Measurements from ENCODE around the gene CNTNAP2.

Gene CNTNAP2

DNA sequence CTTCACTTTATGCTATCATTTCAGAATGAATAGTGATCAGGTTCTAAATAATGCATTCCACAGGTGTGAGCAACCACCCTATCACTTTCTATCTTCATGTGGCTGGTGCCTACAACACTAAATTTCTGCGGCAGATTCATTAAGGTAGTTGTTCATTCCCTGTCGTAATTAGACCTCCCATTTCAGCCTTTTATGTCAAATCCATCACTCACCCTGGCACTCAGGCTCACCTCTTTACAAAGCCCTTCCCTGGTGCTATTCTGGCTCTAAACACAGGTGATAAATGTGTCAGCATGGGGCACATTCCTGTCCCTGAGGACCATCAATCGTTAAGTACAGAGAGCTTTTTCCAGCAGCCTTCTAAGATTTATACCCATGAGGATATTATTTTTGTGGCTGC lies 2173.9 kb downstream of the CNTNAP2 start:
- no peak for TF ChIP-seq GATA2 (IDR thresholded peaks at IDR 0.05; ENCODE audit: low read depth, low read length)
- TF ChIP-seq GATA3 (IDR thresholded peaks at IDR 0.05; ENCODE audit: low read depth, low read length) = no peak

DNA sequence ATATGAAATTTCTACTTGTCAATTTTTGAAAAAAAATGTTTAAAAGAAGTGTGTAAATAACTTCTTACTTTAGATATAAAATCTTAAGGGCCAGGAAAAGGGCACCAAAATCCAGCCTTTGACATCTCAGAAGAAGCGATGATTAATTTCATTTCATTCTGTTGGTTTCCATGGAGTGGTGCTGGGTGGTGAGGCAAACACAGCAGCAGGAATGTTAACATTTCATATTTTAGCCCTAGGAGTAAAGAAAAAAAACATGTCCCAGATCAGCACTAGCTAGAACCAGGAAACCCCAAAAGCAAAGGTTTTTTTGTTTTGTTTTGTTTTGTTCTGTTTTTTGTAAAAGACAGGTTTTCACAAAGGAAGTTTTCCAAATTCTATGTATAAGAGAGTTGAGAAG lies 2175.2 kb downstream of the CNTNAP2 start:
- TF ChIP-seq GATA2 (IDR thresholded peaks at IDR 0.05; ENCODE audit: low read depth, low read length) = no peak
- TF ChIP-seq GATA3 (IDR thresholded peaks at IDR 0.05; ENCODE audit: low read depth, low read length) = no peak

DNA sequence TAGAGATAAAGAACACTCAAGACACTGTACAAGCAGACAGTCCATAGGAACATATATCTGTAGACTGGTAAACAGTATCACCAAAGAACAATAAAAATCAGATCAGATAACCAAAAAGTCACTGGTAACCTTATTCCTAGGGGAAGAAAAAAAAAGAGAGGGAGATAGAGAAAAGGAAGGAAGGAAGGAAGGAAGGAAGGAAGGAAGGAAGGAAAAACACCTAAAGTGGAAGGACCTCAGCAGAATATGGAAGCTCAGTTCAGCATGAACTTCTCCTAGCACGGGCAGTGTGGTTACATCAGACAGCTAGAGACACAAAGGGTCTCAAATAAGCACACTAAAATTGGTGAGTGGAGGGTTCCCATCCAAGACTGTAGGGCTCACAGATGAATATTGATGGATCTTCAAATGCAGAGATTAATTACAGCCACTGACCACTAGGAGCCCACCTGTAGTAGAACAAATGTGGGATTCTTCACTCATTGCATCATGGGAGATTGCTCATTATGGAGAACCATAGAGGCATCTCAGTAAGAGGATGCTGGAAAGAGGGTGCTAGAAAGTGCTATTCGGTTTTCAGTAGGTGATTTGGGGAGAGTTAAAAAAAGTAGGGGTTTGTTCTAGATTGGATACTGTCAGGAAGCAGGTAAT lies 2180.5 kb downstream of the CNTNAP2 start:
- no peak for TF ChIP-seq GATA2 (IDR thresholded peaks at IDR 0.05; ENCODE audit: low read depth, low read length)
- TF ChIP-seq GATA3 (IDR thresholded peaks at IDR 0.05; ENCODE audit: low read depth, low read length) = no peak

DNA sequence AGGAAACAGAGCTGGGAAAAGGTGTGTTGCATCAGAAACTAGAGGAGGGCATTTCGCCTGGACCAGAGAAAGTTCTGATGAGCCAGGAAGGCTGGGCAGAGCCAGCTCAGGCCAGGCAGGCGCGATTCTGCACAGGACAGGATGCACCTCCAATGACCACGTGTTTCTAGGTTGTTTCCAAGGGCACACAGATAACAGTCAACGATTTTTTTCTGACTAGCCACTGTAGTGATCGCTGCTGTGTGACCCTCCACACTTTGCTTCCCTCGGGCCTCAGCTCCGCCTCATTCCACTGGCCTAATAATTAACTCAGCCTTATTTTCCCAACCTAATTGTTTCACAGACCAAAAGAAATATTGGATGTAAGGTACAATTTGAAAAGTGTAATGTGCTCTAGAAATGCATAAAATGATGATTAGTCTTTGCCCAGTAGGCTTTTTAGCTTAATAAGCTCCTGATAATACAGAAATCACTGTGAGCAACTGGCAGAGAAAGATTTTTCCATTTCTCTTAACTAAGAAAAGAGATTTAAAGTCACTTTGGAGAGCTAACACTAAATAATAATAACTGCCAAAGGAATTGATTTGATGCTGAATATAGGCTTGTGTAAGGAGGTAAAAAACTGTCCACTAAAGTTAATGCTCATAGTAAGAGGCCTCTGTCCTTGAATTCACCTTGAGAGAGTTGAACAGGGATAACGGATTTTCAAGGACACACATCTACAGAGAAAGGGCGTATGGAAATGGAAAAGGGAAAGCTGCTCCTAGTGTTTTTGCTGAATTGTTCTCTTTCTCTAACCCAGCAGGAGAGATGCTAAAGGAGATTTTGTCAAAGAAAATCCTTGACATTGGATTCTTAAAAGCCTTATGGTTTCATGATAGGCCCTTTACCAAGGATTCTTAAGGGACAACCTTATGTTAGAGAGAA lies 2183.0 kb downstream of the CNTNAP2 start:
- no peak for TF ChIP-seq GATA3 (IDR thresholded peaks at IDR 0.05; ENCODE audit: low read depth, low read length)
- no peak for TF ChIP-seq GATA2 (IDR thresholded peaks at IDR 0.05; ENCODE audit: low read depth, low read length)

DNA sequence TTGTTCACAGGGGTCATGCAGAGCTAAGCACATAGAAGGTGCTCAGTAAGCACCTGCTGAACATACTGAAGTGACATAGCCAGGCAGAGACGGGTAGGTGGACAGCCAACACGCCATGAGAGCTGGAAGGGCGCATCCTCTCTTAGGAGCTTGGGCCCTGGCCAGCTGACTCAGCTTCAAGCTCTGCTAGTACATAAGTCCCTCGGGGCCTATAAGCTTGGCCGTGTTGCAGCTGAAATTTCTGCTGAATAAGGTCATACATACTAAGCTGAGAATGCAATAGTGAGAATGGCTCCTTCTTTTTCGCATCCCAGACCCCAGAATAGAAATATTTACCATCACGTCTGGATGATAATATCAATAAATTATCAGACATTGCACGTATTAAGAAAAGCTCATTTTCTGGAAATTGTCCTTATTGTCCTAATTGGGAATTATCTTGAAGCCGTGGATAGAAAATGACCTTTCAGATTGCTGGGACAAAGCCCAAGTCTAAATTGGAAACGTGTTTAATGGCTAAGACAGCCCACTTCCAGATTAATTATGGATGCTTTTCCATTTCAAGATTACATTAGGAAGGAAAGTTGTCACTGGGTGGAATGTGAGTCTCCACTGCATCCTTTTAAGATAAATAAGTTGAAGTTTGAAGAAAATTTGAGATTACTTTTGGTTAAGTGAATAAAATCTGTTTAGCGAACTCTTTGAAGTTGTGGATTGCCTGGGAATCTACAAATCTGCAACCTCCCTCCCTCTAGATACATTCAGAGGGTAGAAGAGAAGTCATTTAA lies 2186.9 kb downstream of the CNTNAP2 start:
- no peak for TF ChIP-seq GATA3 (IDR thresholded peaks at IDR 0.05; ENCODE audit: low read depth, low read length)
- no peak for TF ChIP-seq GATA2 (IDR thresholded peaks at IDR 0.05; ENCODE audit: low read depth, low read length)

DNA sequence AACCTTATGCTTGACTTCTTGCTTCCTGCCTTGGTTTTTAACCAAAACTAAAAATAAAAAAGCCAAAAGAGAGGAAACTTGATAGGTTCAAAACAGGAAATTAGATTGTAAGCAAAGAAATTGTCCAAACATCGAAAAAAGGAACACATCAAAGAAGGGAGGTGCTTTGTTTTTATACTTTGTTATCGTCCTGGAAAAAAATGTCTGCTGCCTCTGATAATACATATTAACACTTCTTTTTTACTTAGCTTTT lies 2187.4 kb downstream of the CNTNAP2 start:
- TF ChIP-seq GATA2 (IDR thresholded peaks at IDR 0.05; ENCODE audit: low read depth, low read length) (no peak), GATA3 (IDR thresholded peaks at IDR 0.05; ENCODE audit: low read depth, low read length) (no peak)

DNA sequence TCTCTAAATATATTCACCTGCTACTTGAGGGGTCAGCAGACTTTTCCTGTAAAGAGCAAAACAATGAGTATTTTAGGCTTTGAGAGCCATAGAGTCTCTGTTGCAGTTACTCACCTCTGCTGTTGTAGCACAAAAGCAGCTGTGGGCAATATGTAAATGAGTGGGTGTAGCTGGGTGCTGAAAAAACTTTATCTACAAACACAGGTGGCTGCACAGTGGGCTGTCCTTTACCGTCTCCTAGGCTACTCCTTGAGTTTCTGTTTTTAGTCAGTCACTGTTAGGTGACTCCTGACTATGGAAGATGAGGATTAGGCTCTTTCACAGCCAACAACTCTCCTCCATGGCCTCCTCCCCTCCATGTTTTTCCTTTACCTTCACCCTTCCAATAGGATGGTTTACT lies 2187.9 kb downstream of the CNTNAP2 start:
- TF ChIP-seq GATA2 (IDR thresholded peaks at IDR 0.05; ENCODE audit: low read depth, low read length) = no peak
- TF ChIP-seq GATA3 (IDR thresholded peaks at IDR 0.05; ENCODE audit: low read depth, low read length) = no peak

DNA sequence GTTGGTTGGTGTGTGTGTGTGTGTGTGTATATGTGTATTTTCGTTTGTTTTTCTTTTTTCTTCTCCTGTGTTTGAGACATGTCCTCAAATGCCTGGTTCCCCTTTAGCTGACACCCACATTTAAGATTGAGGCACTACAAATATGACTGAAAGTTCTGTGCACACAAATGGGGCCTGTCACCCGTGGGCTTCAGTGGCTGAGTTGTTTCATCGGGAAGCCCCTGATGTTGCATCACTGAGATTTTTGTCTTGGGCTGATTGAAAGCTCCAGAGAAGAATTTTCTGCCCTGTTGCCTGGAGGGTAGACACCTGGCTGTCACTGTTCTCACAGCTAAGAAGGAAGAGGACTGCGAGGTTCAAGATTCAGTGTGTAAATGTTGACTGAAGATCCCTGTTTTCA lies 2190.2 kb downstream of the CNTNAP2 start:
- TF ChIP-seq GATA2 (IDR thresholded peaks at IDR 0.05; ENCODE audit: low read depth, low read length) = no peak
- no peak for TF ChIP-seq GATA3 (IDR thresholded peaks at IDR 0.05; ENCODE audit: low read depth, low read length)

DNA sequence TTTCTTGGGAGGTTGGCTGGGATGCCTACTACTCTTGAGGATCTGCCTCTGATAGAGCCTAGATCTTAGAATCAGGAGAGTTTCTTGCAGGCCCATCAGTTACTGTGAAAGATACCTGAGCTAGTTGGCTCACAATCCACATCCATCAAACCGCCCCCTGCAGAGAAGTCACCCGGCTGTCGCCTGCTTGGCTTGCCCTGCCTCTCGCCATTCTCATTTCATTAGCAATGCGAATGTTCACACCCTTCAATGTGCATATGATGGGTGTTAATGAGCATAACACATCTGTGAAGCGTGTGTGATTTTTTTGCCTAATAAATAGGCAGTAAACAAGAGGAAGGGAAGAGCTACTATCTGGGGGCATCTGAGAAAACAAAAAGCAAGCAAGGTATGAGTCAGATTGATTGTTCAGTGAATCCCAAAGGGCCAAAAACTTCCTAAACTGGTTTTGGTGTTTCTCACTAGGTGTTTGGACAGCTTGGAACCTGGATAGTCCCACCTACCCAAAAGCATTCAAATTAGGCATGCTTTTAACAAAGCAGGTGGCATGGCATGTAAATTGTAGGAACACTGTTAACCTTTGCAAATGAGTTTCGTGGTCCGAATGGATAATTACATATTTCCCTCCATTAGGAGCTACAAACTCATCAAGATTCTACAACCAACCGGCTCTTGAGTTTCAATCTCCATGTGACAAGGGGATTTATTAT lies 2201.7 kb downstream of the CNTNAP2 start:
- no peak for TF ChIP-seq GATA3 (IDR thresholded peaks at IDR 0.05; ENCODE audit: low read depth, low read length)
- TF ChIP-seq GATA2 (IDR thresholded peaks at IDR 0.05; ENCODE audit: low read depth, low read length) = no peak

DNA sequence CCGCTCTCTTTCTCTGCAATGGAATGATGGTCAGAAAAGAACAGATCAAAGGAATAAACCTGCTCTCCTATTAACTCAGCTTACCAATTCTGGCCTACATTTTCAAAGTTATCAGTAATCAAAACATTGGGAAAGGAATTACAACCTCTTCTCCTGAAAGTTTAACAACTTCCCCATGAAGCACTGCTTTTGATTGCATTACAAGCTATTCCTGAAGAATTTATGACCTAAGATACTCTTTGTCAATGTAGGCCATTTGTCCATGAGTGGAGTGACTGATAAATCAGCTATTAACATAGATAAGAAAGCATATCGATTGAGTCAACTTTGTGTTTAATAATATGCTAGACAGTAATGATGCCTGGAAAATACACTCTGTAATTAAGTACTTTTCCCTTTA lies 2202.2 kb downstream of the CNTNAP2 start:
- TF ChIP-seq GATA3 (IDR thresholded peaks at IDR 0.05; ENCODE audit: low read depth, low read length) (no peak), GATA2 (IDR thresholded peaks at IDR 0.05; ENCODE audit: low read depth, low read length) (no peak)

DNA sequence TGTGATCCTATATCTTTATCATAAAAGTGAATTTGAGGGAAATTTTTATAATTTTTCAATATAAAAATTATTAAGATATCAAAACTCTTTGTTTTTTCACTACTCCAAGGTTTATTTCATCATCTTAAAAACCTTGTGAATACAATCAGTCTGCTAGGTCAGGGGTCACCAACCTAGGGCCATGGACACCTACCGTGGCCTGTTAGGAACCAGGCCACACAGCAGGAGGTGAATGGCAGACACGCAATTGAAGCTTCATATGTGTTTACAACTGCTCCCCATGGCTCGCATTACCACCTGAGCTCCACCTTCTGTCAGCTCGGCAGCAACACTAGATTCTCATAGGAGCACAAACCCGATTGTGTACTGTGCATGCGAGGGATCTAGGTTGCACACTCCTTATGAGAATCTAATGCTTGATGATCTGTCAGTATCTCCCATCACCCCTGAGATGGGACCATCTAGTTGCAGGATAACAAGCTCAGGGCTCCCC lies 2202.8 kb downstream of the CNTNAP2 start:
- TF ChIP-seq GATA2 (IDR thresholded peaks at IDR 0.05; ENCODE audit: low read depth, low read length) (no peak), GATA3 (IDR thresholded peaks at IDR 0.05; ENCODE audit: low read depth, low read length) (no peak)

DNA sequence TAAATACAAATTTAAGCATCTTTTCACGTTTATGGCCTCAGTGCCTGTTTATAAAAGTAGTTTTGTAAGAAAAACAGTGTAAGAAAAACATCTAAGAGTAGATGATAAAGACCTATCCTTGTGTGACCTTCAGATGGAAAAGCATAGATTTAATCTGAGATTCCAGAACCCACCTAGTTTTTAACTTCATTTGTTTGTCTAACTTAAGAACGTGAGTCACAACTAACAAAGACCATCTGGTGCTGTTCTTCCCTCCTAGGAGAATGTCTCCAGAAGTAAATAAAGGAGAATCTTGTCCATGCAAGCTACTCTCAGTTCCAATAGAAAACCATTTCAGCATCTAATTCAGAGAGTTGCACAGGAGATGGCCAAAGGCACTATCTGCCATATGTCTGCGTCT lies 2208.6 kb downstream of the CNTNAP2 start:
- TF ChIP-seq GATA2 (IDR thresholded peaks at IDR 0.05; ENCODE audit: low read depth, low read length) = no peak
- TF ChIP-seq GATA3 (IDR thresholded peaks at IDR 0.05; ENCODE audit: low read depth, low read length) = no peak

DNA sequence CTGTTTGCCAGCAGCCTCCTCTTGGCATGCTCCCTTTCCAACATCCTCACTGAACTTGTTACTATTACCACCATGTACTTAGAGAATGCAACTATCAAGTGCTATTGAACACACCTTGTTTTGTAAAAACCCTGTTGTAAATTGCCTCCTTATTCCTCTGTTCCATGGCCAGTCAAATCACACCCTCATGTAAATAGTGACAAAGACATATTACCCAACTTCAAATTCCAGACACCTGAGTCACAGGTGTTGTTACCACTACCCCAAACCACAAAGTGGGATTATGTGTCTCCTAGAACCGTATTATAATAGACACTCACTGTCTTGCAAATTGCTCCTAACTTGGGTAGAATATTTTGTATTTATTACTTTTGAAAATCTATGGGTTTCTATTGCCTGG lies 2210.8 kb downstream of the CNTNAP2 start:
- TF ChIP-seq GATA3 (IDR thresholded peaks at IDR 0.05; ENCODE audit: low read depth, low read length) (no peak), GATA2 (IDR thresholded peaks at IDR 0.05; ENCODE audit: low read depth, low read length) (no peak)

DNA sequence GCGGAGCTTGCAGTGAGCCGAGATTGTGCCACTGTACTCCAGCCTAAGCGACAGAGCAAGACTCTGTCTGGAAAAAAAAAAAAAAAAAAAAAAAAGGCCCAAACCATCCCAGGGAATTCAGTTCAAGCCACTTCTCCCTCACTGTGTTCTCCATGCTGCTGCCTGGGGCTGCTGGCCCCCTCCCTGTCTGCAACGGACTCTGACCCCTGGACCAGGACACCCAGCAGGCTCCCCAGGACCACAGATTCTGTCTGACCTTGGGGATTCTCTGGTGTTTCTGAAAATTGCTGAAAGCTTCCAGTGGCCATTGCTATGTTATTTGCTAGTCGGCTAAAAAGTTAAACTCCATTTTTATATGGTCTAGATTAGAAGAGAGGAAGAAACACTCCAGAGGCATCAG lies 2212.3 kb downstream of the CNTNAP2 start:
- TF ChIP-seq GATA3 (IDR thresholded peaks at IDR 0.05; ENCODE audit: low read depth, low read length) = no peak
- no peak for TF ChIP-seq GATA2 (IDR thresholded peaks at IDR 0.05; ENCODE audit: low read depth, low read length)
